Fibroblast of the aortic adventitia (primary cell): ENCODE measurements around the gene ARHGAP21. TPM values are rescaled to one million over a fixed set of nuclear protein-coding genes. Genes with fewer than 3 reads are reported as not detected.

Experiments used
- DNase-seq: peaks from one replicate; pipeline ENCODE4 v3.0.0-alpha.2; 2010; ENCODE audit warnings: low read depth
- H3K4me3 ChIP-seq: 2 replicates; pipeline ENCODE4 v1.5.1; 2011; ENCODE audit warnings: low read depth, mild to moderate bottlenecking, control low read depth, low read length, moderate library complexity
- CTCF ChIP-seq: IDR thresholded peaks from 2 replicates; pipeline ENCODE4 v1.5.1; 2011; ENCODE audit warnings: mild to moderate bottlenecking, low read length, control low read depth, inconsistent platforms; ENCODE audit not compliant: insufficient read depth
- total RNA-seq: library from RNA; depleted of rRNA; stranded (reverse); fragments of >200 nt; gene quantifications from 2 replicates; pipeline ENCODE4 v1.2.3, GENCODE V29; 2012; ENCODE audit warnings: low replicate concordance

ARHGAP21 gene
- total RNA-seq, 1 donor, result 252 TPM

GRCh38 chr10:24575481-24576002, 148.1 kb downstream of the ARHGAP21 start:
- TF ChIP-seq CTCF, result no peak
- no peak for DNase-seq
- no peak overlapping the region for H3K4me3 ChIP-seq

GRCh38 chr10:24574578-24575155, 149.0 kb downstream of the ARHGAP21 start:
- peak; percentile 10 for TF ChIP-seq CTCF
- H3K4me3 ChIP-seq, result no peak overlapping the region
- DNase-seq, result no peak

- no peak for TF ChIP-seq CTCF
- no peak for DNase-seq
- H3K4me3 ChIP-seq, result no peak overlapping the region
Measured at GRCh38 chr10:24574161-24574560, 149.5 kb downstream of the ARHGAP21 start.

GRCh38 chr10:24571870-24572450, 151.7 kb downstream of the ARHGAP21 start:
- no peak for TF ChIP-seq CTCF
- no peak for DNase-seq
- H3K4me3 ChIP-seq, result no peak overlapping the region

GRCh38 chr10:24570658-24571426, 152.8 kb downstream of the ARHGAP21 start:
- TF ChIP-seq CTCF, result no peak
- no peak overlapping the region for H3K4me3 ChIP-seq
- DNase-seq, result no peak

GRCh38 chr10:24569828-24570657, 153.6 kb downstream of the ARHGAP21 start:
- H3K4me3 ChIP-seq, result no peak overlapping the region
- no peak for TF ChIP-seq CTCF
- no peak for DNase-seq
